Chondrocyte (in vitro differentiated cells): ENCODE data around the gene IFI30. TPM values are rescaled to one million over a fixed set of nuclear protein-coding genes. Genes with fewer than 3 reads are reported as not detected.

Experiments
- DNase-seq: peaks from one replicate; pipeline ENCODE4 v3.0.0; 2021; ENCODE audit warnings: mixed read lengths, low spot score
- H3K27ac Mint-ChIP-seq: one replicate; pipeline ENCODE4 v1.8.0; 2021; ENCODE audit warnings: mild to moderate bottlenecking, moderate library complexity, mixed read lengths; ENCODE audit not compliant: unreplicated experiment
- H3K27me3 Mint-ChIP-seq: 2 replicates; pipeline ENCODE4 v1.8.0; 2021; ENCODE audit warnings: low read depth, mixed read lengths
- H3K36me3 Mint-ChIP-seq: 2 replicates; pipeline ENCODE4 v1.8.0; 2021; ENCODE audit warnings: low read depth, mixed read lengths
- H3K4me1 Mint-ChIP-seq: 2 replicates; pipeline ENCODE4 v1.8.0; 2021; ENCODE audit warnings: low read depth, mild to moderate bottlenecking, mixed read lengths
- H3K4me3 Mint-ChIP-seq: one replicate; pipeline ENCODE4 v1.8.0; 2021; ENCODE audit warnings: mild to moderate bottlenecking, moderate library complexity, mixed read lengths; ENCODE audit not compliant: unreplicated experiment
- H3K9me3 Mint-ChIP-seq: 2 replicates; pipeline ENCODE4 v1.8.0; 2021; ENCODE audit warnings: low read depth, mixed read lengths
- total RNA-seq: library from RNA; stranded (reverse); gene quantifications from 3 replicates; pipeline ENCODE4 v1.2.1, GENCODE V29; 2021
- TF ChIP-seq, protein P1 (sequence below): fragments of 200-600 bp; sonication (generic); IDR thresholded peaks from 2 replicates; pipeline ENCODE4 v1.5.0; 2021; ENCODE audit warnings: antibody characterized with exemption, mild to moderate bottlenecking, moderate library complexity

The IFI30 gene
- total RNA-seq, 1 donor from 2014 or later: 2.1 TPM

- Mint-ChIP-seq H3K36me3 (no peaks in the 10 kb centered on the region), H3K4me3 (peak overlapping the region; percentile 73), H3K27ac (no peak overlapping the region), H3K4me1 (peaks cover 34% of the 10 kb centered on the region), H3K27me3 (peaks cover 8% of the 10 kb centered on the region), H3K9me3 (no peaks in the 10 kb centered on the region)
- TF ChIP-seq, protein P1, sequence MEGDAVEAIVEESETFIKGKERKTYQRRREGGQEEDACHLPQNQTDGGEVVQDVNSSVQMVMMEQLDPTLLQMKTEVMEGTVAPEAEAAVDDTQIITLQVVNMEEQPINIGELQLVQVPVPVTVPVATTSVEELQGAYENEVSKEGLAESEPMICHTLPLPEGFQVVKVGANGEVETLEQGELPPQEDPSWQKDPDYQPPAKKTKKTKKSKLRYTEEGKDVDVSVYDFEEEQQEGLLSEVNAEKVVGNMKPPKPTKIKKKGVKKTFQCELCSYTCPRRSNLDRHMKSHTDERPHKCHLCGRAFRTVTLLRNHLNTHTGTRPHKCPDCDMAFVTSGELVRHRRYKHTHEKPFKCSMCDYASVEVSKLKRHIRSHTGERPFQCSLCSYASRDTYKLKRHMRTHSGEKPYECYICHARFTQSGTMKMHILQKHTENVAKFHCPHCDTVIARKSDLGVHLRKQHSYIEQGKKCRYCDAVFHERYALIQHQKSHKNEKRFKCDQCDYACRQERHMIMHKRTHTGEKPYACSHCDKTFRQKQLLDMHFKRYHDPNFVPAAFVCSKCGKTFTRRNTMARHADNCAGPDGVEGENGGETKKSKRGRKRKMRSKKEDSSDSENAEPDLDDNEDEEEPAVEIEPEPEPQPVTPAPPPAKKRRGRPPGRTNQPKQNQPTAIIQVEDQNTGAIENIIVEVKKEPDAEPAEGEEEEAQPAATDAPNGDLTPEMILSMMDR: no peak
- no peak for DNase-seq
These were observed 50.4 kb downstream of the IFI30 start for GRCh38 chr19:18223860-18224524.

- Mint-ChIP-seq H3K4me1 (peaks cover 34% of the 10 kb centered on the region), H3K27me3 (peaks cover 8% of the 10 kb centered on the region), H3K36me3 (no peaks in the 10 kb centered on the region), H3K27ac (peak overlapping the region; percentile 92), H3K9me3 (no peaks in the 10 kb centered on the region), H3K4me3 (peak overlapping the region; percentile 73)
- TF ChIP-seq, protein P1: no peak
- peak; percentile 100 for DNase-seq
These were observed 51.1 kb downstream of the IFI30 start for GRCh38 chr19:18224525-18225354.

- Mint-ChIP-seq H3K27me3 (peaks cover 8% of the 10 kb centered on the region), H3K27ac (peak overlapping the region; percentile 70), H3K36me3 (no peaks in the 10 kb centered on the region), H3K4me3 (peak overlapping the region; percentile 73), H3K4me1 (peaks cover 34% of the 10 kb centered on the region), H3K9me3 (no peaks in the 10 kb centered on the region)
- TF ChIP-seq, protein P1: no peak
- no peak for DNase-seq
These were observed 51.7 kb downstream of the IFI30 start for GRCh38 chr19:18225355-18225701.

DNA sequence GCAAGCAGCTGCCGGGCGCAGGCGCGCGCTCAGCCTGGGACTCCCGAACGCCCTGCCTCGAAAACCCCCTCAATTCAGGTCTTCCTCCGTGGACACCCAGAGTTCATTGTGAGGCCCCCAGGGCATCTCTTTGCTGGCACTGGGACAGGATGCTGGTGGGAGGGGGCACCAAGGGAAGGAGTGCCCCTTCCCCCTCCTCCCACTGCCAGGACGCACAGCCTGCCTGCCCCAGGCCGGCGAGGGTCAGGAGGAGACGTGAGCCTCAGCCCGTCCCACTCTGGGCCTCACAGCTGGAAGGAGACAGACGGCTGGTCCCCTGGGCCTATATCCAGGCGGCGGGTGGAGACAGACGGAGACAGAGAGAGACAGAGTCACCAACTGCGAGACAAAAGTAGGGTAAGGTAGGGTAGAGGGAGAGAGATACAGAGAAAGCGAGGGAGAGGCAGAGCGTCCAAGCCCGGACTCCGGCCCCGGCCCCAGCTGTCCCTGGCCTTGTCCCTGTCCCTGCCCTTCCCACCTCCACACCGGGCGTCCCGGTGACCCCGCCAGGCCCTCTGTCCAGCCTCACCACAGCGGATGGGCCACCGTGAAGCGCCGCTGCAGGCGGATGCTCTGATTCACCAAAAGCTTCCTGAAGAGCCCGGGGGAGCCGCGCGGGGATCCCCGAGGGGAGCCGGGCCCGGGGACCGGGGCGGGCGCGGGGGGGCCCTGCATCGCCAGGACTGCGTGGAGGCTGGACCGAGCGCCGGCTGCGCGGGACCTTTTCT is 52.3 kb downstream of the IFI30 start, which contains the start of gene PDE4C:
TSS of gene PDE4C (minus strand) at position 737 of the 767 bp plus-strand sequence. CDS start at position 714, 23 bp downstream.
- Mint-ChIP-seq H3K36me3 (no peaks in the 10 kb centered on the region), H3K27ac (peak within 1 kb of the TSS; percentile 70), H3K9me3 (no peaks in the 10 kb centered on the region), H3K4me1 (peaks cover 33% of the 10 kb centered on the region), H3K4me3 (peak within 1 kb of the TSS; percentile 73), H3K27me3 (peaks cover 6% of the 10 kb centered on the region)
- TF ChIP-seq, protein P1: no peak
- no peak for DNase-seq
